Tibial nerve (tissue), 4 donors: Measurements from ENCODE around the gene MPST.

Source experiments
- CTCF ChIP-seq, 5 experiments: fragments of 200-600 bp in 3 of 5; fragments of 450-650 bp in 2 of 5; sonication (generic) in 3 of 5; IDR thresholded peaks; one replicate each; pipeline ENCODE4 v1.5.1; 2016 to 2019; ENCODE audit warnings: antibody characterized with exemption in 5 of 5, mild to moderate bottlenecking in 3 of 5, moderate library complexity in 2 of 5
- EP300 ChIP-seq, 2 donors: sonication (generic); formaldehyde crosslinking; IDR thresholded peaks; one replicate each; pipeline ENCODE4 v1.6.1; 2017; ENCODE audit warnings: antibody characterized with exemption in 2 of 2, mild to moderate bottlenecking in 1 of 2
- POLR2A ChIP-seq, 2 donors: fragments of 450-650 bp; IDR thresholded peaks; one replicate each; pipeline ENCODE4 v1.6.1; 2017; ENCODE audit warnings: antibody characterized with exemption in 2 of 2, mild to moderate bottlenecking in 2 of 2, moderate library complexity in 2 of 2

- no peak for TF ChIP-seq CTCF (IDR thresholded peaks at IDR 0.05)
- no peak for TF ChIP-seq POLR2A (IDR thresholded peaks at IDR 0.05)
- no peak for TF ChIP-seq EP300 (IDR thresholded peaks at IDR 0.05)
Observed at GRCh38 chr22:37070744-37071143, 51.2 kb downstream of the MPST start.
